ENCODE measurements around the gene PIGP.

DNA sequence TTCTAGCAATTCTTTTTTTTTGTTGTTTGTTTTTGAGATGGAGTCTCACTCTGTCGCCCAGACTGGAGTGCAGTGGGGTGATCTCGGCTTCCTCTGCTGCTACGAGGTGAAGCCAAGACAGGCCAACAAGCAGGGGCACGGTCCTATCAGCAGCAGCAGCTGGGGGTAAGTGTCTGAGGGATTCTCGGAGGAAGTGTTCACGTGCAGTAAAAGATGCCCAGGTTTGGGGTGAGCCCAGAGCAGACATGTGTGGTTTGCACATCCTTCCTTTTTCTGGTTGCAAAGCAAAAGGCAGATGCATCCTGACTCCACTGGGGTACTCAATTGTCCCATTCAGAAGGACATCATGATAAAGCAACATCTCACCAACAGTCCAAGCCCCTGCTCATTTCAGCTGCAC, 27.7 kb downstream of the PIGP start:
- TF ChIP-seq, protein P1, sequence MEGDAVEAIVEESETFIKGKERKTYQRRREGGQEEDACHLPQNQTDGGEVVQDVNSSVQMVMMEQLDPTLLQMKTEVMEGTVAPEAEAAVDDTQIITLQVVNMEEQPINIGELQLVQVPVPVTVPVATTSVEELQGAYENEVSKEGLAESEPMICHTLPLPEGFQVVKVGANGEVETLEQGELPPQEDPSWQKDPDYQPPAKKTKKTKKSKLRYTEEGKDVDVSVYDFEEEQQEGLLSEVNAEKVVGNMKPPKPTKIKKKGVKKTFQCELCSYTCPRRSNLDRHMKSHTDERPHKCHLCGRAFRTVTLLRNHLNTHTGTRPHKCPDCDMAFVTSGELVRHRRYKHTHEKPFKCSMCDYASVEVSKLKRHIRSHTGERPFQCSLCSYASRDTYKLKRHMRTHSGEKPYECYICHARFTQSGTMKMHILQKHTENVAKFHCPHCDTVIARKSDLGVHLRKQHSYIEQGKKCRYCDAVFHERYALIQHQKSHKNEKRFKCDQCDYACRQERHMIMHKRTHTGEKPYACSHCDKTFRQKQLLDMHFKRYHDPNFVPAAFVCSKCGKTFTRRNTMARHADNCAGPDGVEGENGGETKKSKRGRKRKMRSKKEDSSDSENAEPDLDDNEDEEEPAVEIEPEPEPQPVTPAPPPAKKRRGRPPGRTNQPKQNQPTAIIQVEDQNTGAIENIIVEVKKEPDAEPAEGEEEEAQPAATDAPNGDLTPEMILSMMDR (IDR thresholded peaks at IDR 0.05) = no peak
- TF ChIP-seq ZFX (IDR thresholded peaks at IDR 0.05; ENCODE audit: borderline replicate concordance) = no peak
